GM18873 (cell line): ENCODE data around the gene CNIH1.
"Not testable (repeated sequence)": the region's sequence is repeated elsewhere in the genome, so short reads cannot be mapped to it uniquely, and the experiment has no call there.

Source experiments
- ATAC-seq: cut with Tn5 transposase; IDR thresholded peaks from one replicate; pipeline ENCODE4 v1.9.1; 2021; ENCODE audit warnings: mild to moderate bottlenecking, moderate library complexity, moderate number of reproducible peaks; ENCODE audit not compliant: unreplicated experiment, low FRiP score

The CNIH1 gene

DNA sequence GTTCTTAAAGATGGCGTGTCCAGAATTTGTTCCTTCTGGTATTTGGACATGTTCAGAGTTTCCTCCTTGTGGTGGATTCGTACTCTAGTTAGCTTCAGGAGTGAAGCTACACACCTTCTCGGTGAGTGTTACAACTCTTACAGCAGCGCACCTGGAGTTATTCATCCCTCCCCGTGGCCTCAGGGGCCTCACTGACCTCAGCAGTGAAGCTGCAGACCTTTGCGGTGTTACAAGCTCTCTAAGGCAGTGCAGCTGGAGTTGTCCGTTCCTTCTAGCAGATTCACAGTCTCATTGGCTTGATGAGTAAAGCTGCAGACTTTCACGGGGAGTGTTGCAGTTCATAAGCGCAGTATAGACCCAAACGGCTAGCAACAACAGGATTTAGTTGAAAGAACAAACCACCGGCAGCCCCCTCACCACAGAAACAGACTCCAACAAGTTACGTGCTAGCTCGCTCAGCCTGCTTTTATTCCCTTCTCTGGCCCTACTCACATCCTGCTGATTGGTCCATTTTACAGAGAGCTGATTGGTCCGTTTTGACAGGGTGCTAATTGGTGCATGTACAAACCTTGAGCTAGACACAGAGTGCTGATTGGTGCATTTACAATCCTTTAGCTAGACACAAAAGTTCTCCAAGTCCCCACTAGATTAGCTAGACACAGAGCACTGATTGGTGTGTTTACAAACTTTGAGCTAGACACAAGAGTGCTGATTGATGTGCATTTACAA lies 48.9 kb downstream of the CNIH1 start:
- no peak for ATAC-seq

DNA sequence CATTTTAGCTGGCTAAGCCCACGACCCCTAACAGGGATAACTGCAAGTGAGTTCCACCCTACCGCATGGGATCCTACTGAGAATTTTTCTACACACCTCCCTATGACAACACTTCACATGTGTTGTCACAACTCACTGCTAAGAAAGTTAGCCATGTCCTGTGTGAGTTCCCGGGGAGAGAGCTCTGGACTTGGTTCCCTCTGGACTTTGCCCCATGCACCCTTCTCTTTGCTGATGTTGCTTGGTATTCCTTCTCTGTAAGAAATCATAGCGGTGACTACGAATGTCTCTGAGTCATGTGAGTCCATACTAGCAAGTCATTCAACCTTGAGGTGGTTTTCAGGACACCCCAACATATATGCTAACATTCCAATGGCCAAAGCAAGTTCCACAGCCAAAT lies 53.8 kb downstream of the CNIH1 start:
- ATAC-seq: no peak

DNA sequence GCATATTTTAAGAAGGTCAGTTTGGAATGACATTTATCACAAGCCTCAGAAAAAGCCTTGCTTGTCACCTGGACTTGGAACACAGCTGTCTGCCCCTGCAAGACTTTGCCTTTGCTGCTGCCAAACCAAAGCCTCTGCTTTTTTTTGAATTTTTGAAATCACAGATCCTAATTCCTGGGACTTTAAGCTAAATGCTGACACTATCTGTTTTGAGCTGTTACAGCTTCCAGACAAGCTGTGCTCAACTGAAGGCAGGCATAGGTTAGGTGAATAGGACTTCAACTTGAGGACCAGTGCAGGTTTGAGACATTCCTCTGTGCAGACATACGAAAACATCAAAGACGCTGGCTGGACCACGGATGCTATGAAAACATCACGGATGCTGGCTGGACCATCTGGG lies 55.6 kb downstream of the CNIH1 start:
- ATAC-seq: no peak

DNA sequence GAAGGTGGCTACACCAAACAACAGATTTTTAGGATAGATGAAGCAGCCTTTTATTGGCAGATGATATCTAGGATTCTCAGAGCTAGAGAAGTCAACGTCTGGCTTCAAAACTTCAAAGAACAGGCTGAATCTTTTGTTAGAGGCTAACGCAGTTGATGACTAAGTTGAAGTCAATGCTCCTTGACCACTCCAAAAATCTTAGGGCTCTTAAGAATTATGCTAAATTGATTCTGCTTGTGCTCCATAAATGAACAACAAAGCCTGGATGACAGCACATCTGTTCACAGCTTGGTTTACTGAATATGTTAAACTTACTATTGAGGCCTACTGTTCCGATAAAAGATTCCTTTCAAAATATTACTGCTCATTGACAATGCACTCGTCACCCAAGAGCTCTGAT lies 57.3 kb downstream of the CNIH1 start:
- ATAC-seq: no peak

DNA sequence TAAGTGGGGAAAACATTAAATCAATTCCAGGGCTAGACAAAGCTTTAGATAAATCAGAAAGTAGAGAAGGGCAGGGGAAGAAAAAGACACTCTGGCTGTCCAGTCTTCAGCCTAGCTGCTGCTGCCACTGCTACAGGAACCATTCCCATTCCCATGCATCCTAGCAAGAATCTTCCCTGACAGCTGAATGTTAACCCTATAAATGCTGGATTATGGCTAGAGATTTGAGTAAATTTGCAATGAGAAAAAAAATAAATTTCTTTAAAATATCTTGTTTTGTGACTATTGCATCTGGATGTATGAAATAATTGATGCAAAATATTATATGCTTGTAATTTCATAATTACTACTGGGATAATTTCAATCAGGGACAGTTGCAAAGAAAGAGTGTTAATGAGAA lies 59.4 kb downstream of the CNIH1 start:
- ATAC-seq: no peak

DNA sequence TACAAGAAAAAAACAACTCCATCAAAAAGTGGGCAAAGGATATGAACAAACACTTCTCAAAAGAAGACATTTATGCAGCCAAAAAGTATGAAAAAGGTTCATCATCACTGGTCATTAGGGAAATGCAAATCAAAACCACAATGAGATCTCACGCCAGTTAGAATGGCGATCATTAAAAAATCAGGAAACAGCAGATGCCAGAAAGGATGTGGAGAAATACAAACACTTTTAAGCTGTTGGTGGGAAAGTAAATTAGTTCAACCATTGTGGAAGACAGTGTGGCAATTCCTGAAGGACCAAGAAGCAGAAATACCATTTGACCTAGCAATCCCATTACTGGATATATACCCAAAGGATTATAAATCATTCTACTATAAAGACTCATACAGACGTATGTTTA lies 60.6 kb downstream of the CNIH1 start:
- not testable (repeated sequence) for ATAC-seq

DNA sequence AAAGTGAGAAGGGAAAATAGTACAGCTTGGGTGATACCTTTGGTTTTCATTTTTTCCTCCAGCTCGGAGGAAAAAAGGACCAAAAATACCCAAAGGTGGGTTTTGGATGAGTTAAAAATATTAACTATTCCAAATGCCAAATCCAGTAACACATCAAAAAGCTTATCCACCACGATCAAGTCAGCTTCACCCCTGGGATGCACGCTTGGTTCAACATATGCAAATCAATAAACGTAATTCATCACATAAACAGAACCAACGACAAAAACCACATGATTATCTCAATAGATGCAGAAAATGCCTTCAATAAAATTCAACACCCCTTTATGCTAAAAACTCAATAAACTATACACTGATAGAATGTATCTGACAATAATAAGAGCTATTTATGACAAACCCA lies 62.3 kb downstream of the CNIH1 start:
- not testable (repeated sequence) for ATAC-seq

DNA sequence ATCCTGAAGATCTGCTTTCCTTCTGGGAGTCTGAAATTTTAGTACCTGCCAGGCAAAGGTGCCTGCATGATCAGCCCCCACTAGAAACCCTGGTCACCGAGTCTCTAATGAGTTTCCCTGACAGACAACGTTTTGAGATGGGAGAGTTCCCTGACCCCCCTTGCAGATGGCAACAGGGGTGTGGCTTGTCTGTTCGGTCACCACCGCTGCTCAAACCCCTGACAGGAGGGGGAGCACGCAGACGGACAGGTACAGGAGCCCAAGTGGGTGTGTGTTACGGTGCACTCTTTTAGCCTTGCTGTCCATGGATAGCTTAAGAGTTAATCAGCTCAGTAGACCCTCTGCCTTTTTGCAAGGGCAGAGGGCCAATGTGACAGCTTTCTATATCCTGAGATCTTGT lies 63.7 kb downstream of the CNIH1 start:
- ATAC-seq: no peak

DNA sequence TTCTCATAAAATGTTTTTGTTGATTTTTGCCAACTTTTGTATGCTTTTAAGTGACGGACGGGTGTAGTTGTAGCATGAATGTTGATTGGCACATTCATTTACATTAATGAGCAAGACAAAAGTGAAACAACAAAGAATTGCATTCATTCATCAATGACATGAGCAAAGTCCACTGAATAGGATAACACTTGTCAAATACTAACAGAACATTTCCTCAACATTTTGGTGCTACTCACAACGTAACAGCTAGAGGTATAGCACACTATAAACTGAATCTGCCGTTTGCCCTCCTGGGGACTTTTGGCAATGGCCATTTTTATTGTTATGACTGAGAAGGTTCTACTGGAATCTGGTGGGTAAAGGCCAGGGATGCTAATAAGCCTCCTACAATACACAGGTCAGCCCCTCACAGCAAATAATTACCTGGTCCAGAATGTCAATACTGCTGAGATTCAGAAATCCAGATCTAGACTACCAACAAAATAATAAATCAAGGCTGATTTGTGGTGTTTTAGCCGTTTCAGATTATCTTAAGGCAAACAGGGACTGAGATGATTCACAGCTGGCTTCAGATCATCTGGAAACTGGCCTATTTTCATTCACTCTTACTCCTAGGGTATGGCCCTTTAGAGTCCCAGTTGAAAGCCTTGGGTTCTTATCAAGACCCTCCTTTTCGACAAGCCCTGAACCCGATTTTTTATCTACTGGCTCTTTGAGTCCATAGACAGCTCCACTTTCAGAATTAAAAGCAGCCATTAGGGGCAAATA lies 66.9 kb downstream of the CNIH1 start:
- no peak for ATAC-seq
